ENCODE data around the gene IPO11. TPM values are rescaled to one million over a fixed set of nuclear protein-coding genes. Genes with fewer than 3 reads are reported as not detected.

The IPO11 gene
- total RNA-seq, 1 donor from 2014 or later = 22.4 TPM

DNA sequence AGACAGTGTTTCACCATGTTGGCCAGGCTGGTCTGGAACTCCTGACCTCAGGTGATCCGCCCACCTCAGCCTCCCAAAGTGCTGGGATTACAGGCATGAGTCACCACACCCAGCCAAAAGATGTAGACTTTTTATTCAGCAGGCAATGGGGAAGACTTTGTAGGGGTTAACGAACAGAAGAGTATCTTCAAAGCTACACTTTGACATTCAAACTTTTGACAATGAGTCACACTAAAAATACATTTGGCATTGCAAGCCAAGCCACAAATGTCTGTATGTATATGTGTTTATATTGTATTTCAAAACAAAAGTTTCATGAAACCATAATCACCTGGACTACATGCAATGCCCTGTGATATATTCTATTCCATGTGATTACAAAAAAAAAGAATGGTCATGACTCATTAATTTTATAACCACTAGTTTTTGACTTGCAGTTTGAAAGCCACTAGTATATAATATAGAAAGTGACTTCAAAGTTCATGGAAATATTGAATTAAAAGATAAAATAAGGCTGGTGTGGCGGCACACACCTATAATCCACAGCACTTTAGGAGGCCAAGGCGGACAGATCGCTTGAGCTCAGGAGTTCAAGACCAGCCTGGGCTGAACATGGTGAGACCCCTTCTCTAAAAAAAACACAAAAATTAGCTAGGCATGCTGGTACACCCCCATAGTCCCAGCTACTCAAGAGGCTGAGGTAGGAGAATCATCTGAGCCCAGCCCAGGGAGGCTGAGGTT, 17.2 kb upstream of the IPO11 start:
- no peak for FAIRE-seq
- Histone ChIP-seq H3K4me3 (ENCODE audit: low read depth, low read length) (no peak overlapping the region), H3K36me3 (ENCODE audit: control insufficient read depth, insufficient read depth, low read length) (peaks cover 13% of the 10 kb centered on the region), H3K27me3 (ENCODE audit: control insufficient read depth, insufficient read depth, low read length) (no peaks in the 10 kb centered on the region)
- TF ChIP-seq, protein P1, sequence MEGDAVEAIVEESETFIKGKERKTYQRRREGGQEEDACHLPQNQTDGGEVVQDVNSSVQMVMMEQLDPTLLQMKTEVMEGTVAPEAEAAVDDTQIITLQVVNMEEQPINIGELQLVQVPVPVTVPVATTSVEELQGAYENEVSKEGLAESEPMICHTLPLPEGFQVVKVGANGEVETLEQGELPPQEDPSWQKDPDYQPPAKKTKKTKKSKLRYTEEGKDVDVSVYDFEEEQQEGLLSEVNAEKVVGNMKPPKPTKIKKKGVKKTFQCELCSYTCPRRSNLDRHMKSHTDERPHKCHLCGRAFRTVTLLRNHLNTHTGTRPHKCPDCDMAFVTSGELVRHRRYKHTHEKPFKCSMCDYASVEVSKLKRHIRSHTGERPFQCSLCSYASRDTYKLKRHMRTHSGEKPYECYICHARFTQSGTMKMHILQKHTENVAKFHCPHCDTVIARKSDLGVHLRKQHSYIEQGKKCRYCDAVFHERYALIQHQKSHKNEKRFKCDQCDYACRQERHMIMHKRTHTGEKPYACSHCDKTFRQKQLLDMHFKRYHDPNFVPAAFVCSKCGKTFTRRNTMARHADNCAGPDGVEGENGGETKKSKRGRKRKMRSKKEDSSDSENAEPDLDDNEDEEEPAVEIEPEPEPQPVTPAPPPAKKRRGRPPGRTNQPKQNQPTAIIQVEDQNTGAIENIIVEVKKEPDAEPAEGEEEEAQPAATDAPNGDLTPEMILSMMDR (IDR thresholded peaks at IDR 0.05; ENCODE audit: insufficient read depth, low read length, severe bottlenecking) = no peak
- peak; percentile 36 for DNase-seq (ENCODE audit: low read depth)

DNA sequence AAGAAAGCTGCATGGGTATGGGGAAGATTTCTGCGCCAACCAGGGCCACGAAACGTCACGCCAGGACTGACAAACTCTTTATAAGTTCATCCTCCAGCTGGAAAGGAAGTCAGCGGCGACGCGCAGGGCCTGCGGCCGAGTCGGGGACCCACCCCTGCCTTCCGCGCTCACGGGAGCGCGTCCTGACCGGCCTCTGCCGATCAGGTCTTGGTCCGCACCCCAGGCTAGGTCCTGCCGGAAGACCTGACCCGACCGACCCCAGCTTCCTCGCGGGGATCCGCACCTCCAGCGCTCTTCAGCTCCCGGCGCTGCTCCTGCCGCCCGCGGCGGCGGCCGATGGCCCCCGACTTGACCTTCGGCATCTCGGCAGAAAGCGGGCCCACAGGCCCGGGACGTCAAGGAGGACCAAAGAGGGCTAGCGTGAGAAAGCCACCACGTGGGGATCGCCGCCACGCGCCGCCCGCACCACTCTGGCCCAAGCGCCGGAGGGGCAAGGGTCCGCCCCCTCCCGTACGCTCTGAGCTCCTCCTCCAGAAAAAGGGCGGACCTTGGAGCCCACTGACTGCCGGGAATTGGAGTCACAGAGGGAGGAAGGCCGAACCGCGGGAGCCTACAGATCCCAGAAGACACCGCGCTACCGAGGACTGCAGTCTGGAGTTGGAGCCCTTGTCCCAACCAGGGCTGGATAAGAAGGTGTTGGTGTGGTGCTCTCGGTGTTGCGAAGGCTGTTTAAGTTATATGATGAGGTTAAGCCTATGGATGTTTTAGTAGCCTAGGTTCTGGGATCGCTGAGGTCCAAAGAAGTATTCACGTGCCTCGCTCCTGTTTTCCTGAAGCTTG, 8.9 kb upstream of the IPO11 start, which contains the start of gene DIMT1:
Gene DIMT1 (minus strand): TSS at position 495 of the 840 bp plus-strand sequence. CDS start 133 bp downstream, at position 362.
- DNase-seq (ENCODE audit: low read depth) (peak; percentile 94), FAIRE-seq (peak; percentile 13)
- peaks cover 4% of the 10 kb centered on the region for H3K36me3 ChIP-seq (ENCODE audit: control insufficient read depth, insufficient read depth, low read length)
- TF ChIP-seq, protein P1 (IDR thresholded peaks at IDR 0.05; ENCODE audit: insufficient read depth, low read length, severe bottlenecking) = no peak
- peak within 1 kb of the TSS; percentile 89 for H3K4me3 ChIP-seq (ENCODE audit: low read depth, low read length)
- H3K27me3 ChIP-seq (ENCODE audit: control insufficient read depth, insufficient read depth, low read length) = no peaks in the 10 kb centered on the region

DNA sequence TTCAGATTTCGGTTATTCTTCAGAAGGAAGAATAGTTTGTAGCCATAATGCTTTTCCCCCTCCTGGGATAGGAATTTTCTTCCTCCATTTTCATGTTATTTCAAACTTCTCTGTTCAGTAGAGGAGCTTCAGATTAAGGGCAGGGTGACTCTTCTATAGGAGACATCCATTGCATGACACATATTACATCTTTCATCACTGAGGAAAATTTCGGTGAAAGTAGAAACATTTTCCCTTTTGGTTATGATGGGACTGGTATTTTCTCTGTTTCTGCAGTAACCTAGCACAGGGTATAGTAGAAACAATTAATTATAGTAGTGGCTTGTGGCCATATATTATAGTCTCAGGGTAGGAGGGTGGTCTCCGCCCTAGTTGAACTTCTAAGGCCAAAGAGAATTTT, 1.1 kb downstream of the IPO11 start:
- Histone ChIP-seq H3K36me3 (ENCODE audit: control insufficient read depth, insufficient read depth, low read length) (no peaks in the 10 kb centered on the region), H3K27me3 (ENCODE audit: control insufficient read depth, insufficient read depth, low read length) (no peaks in the 10 kb centered on the region), H3K4me3 (ENCODE audit: low read depth, low read length) (peak overlapping the region; percentile 63)
- FAIRE-seq = no peak
- TF ChIP-seq, protein P1 (IDR thresholded peaks at IDR 0.05; ENCODE audit: insufficient read depth, low read length, severe bottlenecking) = no peak
- no peak for DNase-seq (ENCODE audit: low read depth)

DNA sequence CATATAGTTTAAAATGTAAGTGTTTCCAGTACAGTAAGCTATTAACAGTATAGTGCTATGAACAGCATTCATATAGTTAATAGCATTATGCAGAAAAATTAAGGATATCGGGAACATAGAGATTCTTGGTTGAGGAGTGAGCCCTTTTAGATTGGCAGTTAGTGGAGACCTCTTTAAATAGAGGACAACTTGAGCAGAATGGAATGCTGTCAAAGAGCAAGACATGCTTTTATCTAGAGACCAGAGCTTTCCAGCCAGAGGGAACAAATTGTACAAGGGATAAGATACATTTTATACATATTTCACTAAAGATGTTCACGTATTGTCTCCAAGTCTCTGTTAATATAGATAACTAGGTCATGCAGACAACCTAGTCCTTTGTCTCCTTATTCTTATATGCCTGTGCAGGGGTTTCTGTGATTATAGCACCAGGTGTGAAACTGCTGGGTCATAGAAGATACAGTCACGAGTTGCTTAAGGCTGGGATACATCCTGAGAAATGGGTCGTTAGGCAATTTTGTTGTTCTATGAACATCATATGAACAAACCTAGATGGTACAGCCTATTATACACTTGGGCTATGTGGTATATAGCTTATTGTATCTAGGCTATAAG, 6.0 kb downstream of the IPO11 start:
- TF ChIP-seq, protein P1 (IDR thresholded peaks at IDR 0.05; ENCODE audit: insufficient read depth, low read length, severe bottlenecking) = no peak
- FAIRE-seq = no peak
- no peaks in the 10 kb centered on the region for H3K36me3 ChIP-seq (ENCODE audit: control insufficient read depth, insufficient read depth, low read length)
- H3K27me3 ChIP-seq (ENCODE audit: control insufficient read depth, insufficient read depth, low read length) = no peaks in the 10 kb centered on the region
- no peak for DNase-seq (ENCODE audit: low read depth)
- no peak overlapping the region for H3K4me3 ChIP-seq (ENCODE audit: low read depth, low read length)

DNA sequence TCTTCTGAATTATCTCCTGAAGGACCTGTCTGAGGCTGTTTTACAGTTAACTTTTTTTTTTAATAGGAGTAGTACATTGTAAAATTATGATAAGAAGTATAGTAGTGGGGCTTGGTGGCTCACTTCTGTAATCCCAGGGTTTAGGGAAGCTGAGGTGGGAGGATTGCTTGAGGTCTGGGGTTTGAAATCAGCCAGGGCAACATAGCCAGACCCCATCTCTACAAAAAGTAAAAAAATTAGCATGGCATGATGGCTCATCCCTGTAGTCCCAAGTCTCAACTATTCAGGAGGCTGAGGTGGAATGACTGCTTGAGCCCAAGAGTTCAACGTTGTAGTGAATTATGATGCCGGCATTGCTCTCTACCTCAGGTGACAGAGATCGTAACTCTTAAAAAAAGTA, 7.0 kb downstream of the IPO11 start:
- no peak for FAIRE-seq
- DNase-seq (ENCODE audit: low read depth) = no peak
- Histone ChIP-seq H3K36me3 (ENCODE audit: control insufficient read depth, insufficient read depth, low read length) (no peaks in the 10 kb centered on the region), H3K27me3 (ENCODE audit: control insufficient read depth, insufficient read depth, low read length) (no peaks in the 10 kb centered on the region), H3K4me3 (ENCODE audit: low read depth, low read length) (no peak overlapping the region)
- TF ChIP-seq, protein P1 (IDR thresholded peaks at IDR 0.05; ENCODE audit: insufficient read depth, low read length, severe bottlenecking) = no peak

Data from bronchial epithelial cell (primary cell).